Aortic smooth muscle cell (primary cell): ENCODE results near the gene GJA8. TPM values are rescaled to one million over a fixed set of nuclear protein-coding genes. Genes with fewer than 3 reads are reported as not detected.

Source experiments
- total RNA-seq: library from RNA; depleted of rRNA; stranded (reverse); fragments of >200 nt; gene quantifications from 2 replicates; pipeline ENCODE4 v1.2.3, GENCODE V29; 2014

GJA8 gene
- not detected in 2 replicates for total RNA-seq

GRCh38 chr1:147902253-147902845 lies at the start of gene GJA8:
TSS of gene GJA8 (plus strand) at chr1:147902795. CDS start at chr1:147907956, 5,161 bp downstream.

DNA sequence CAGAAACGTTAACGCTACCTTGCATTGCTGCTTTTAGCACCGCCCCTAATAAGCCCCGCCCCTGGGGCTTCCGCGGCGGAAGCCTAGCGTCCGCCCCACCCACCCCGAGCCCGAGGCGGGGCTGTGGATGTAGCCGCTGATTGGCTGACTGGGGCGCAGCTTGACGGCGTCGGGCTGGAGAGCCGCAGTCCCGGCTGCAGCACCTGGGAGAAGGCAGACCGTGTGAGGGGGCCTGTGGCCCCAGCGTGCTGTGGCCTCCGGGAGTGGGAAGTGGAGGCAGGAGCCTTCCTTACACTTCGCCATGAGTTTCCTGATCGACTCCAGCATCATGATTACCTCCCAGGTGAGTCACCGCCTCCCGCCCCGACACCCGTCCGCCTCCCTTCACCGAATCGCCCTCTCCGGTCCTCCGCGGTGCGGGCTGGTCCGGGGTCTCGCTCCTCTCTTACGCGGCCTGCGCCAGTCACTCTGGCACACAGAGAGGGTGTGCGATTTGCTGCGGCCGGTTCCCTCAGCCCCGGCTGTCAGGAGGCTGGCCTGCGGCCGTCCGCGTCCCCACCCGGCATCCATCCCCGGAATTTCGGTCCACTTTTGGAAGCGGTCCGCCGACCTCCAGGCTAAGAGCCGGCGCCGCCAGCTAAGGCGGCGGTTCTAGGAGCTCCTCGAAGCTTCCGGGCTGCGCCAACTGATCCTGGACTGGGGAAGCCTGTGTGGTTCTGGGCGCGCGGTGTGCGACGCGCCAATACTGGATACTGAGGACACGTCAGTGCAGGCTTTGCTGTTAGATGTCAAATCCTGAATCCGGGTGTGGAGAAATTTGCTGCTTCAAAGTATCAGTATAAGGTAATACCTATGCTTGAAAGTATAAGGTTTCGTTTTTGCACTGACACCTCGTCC lies 25.9 kb downstream of the GJA8 start, which contains the start of gene GPR89B:
GPR89B (plus strand) TSS at position 185 of the 897 bp plus-strand sequence; CDS start at position 302, 117 bp downstream.

Other genes with a start within 250 kb of the GJA8 start
- gene ACP6, start 232.3 kb upstream of the GJA8 start, total RNA-seq: 4.5 and 5.5 TPM in 2 replicates
- gene GJA5, start 142.2 kb upstream of the GJA8 start, total RNA-seq: 0.31 and 1.5 TPM in 2 replicates
- gene GPR89B, start 25.6 kb downstream of the GJA8 start, total RNA-seq: 14.9 and 15.6 TPM in 2 replicates
- 4.4 and 5.9 TPM in 2 replicates for gene NBPF11, start 249.5 kb downstream of the GJA8 start, total RNA-seq